Kidney capillary endothelial cell (primary cell): Measurements from ENCODE around the gene MAP2K5.

Experiments used
- DNase-seq: peaks from one replicate; pipeline ENCODE4 v3.0.0-alpha.2; 2018; ENCODE audit warnings: low spot score

The MAP2K5 gene

DNA sequence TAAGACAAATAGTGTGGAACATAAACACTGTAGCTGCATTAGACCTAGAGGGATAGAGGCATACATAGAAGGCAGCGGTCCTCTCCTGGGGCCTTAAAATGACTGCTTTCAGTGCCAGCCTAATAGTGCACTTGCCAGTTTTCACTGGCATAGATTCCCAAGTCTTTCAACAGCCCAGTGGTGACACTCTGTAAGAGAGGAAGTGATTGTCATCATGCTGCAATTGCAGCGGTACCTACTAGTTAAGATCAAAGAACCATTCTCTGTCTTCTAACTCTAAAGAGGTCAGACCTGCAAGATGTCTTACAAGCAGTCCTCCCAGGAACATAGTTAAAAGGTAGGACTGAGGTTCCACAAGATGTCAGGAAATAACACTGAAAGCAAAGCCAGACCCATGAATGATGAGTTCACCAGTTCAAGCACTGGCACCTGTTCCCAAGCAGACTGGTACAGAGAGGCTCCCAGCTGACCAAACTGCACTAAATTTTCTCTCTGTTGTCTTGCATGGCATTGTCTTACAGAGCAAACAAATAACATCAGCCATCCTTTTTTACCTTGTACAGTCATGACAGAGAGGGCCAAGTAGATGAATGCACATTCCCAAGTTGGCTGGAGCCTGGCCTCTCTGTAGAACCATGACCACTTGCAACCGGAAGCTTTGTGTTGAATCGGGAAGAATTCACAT lies 182.3 kb downstream of the MAP2K5 start:
- no peak for DNase-seq

- no peak for DNase-seq
Observed at GRCh38 chr15:67730135-67730534, 187.6 kb downstream of the MAP2K5 start.

DNA sequence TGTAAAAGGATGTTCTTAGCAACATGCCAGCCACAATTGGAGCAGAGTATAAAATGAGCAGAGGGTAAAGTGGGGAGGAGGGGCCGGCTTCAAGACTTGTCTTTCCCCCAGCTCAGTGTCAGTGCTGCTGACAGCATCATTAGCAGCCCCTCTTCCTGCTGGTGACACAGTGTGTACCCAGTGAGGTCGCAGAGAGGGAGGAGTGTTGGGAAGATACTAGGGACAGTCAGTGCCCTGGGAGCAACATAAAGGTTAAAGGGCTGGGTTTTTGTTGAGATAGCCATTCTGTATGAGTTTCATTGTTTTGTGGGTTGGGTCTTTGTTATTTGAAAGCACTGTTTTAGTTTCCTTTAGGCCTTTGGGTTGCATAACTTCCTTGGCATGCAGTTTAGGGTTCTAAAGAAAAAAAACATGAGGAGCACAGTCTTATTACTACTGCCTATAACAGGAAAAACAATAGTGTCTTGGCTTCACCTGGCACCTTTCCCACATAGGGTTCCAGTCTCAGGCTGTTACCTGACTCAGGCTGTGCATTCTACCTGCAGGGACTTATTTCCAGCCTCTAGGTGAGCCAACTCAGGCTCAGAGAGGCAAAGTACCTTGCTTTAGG lies 188.7 kb downstream of the MAP2K5 start:
- DNase-seq, result no peak

- DNase-seq, result no peak
Observed at GRCh38 chr15:67732164-67732563, 189.7 kb downstream of the MAP2K5 start.

GRCh38 chr15:67732671-67733374 lies 190.3 kb downstream of the MAP2K5 start:
- DNase-seq, result no peak

DNA sequence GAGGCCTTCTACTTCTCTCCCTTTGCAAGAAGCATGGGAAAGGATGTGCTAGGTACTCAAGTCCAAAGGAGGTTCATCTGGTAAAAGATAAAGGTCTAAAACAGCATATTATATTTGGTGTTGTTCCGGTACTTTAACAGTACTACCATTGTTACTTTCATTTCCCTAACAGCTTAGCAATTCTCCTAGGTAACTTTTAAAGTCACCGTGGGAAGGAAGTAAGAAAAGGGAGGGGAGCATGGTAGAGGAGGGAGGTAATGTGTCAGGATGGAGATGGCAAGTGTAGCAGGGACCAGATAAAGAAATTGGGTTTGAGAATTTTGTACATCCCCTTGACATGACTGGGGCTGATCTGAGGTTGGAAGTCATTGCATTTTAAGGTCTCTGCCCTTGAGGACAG lies 193.4 kb downstream of the MAP2K5 start:
- DNase-seq, result no peak

- DNase-seq, result no peak
Observed at GRCh38 chr15:67736810-67737209, 194.3 kb downstream of the MAP2K5 start.

DNA sequence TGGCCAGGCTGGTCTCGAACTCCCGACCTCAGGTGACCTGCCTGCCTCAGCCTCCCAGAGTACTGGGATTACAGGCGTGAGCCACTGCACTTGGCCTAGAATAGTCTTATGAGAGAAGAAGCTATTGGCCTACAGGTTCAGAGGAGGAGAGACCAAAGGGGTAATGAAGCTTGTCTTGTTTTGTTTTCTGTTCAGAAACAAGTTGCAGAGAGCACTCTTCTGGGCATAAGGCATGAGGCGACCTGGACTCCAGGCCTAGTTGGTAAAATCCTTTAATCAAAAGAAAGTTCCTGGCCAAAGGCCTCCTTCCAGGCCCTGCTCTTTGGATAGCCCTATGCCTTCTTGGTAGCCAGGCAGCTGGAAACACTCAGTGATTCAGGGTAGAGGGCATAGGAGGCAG lies 195.6 kb downstream of the MAP2K5 start:
- no peak for DNase-seq

GRCh38 chr15:67740405-67740804 lies 197.9 kb downstream of the MAP2K5 start:
- no peak for DNase-seq

- DNase-seq, result no peak
Observed at GRCh38 chr15:67741308-67741707, 198.8 kb downstream of the MAP2K5 start.

DNA sequence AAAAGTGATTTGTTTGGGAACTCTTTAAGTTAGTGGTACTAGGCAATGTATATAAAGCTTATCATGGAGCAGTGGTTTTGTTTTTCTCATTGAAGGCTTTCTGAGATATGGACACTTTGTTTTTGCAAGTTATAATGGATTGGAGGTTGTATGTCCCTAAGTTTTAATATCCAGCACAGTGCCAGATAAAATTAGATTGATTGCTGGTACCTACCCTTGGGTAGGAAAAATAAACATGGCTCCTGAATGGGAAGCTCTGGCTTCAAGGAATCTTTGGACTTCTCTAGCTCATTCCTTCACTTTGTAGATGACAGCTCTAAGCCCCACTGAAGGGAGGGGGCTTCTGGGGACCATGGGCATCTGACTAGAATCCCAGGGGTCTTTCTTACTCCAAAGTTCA lies 201.1 kb downstream of the MAP2K5 start:
- DNase-seq, result no peak

- no peak for DNase-seq
Observed at GRCh38 chr15:67744331-67745072, 202.0 kb downstream of the MAP2K5 start.

- DNase-seq, result no peak
Observed at GRCh38 chr15:67745073-67746006, 202.8 kb downstream of the MAP2K5 start.

GRCh38 chr15:67746022-67746421 lies 203.5 kb downstream of the MAP2K5 start:
- DNase-seq, result no peak

- no peak for DNase-seq
Observed at GRCh38 chr15:67746450-67746849, 203.9 kb downstream of the MAP2K5 start.

- no peak for DNase-seq
Observed at GRCh38 chr15:67747921-67748320, 205.4 kb downstream of the MAP2K5 start.

DNA sequence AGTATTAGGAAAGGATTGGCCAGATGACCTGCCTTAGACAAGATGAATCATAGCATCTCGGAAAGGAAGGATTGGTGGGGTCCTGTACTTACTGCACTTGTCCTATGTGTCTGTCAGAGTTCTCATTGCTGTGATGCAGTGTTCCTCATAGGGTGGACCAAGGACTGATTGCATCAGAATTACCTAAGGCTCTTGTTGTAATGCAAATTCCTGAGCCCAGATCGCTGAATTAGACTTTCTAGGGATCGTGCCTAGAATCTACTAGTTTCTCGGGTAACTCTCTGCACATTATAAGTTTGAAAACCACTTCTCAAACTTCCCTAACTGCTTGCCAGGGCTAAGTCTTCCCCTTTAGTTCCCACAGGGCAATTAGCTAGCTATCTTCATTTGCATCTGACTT lies 207.9 kb downstream of the MAP2K5 start:
- DNase-seq, result no peak

GRCh38 chr15:67753891-67754290 lies 211.4 kb downstream of the MAP2K5 start:
- DNase-seq, result no peak

GRCh38 chr15:67755264-67755663 lies 212.8 kb downstream of the MAP2K5 start:
- DNase-seq, result no peak

- no peak for DNase-seq
Observed at GRCh38 chr15:67755936-67756335, 213.4 kb downstream of the MAP2K5 start.

DNA sequence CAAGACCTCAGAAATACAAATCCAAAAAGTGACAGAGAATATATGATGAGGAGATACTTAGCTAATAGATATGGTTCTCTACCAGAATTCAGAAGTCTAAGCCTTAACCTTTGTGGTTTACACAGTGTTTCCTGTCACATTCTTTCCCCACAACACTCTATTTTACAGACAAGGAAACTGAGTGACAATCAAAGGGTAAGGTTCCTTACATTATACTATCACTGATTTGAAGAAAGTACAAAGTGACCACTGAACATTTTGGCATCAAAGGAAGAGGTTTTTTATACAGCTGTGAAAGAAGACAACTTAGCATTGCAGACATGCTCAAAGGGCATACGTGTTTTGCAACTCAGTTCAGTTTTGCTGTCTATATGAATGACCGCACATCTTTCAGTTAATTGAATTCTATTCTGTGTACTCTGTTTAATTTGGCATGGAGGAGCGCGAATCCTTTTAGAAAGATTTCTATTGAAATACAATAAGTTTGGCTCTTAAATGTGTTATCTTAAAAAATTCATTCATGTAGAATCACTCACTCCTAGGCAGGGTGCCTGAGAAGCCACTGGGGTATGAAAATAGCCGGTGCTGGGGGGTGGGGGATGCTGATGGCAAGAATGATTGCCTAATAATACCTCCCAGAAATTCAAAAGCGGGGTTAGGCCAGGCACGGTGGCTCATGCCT lies 216.3 kb downstream of the MAP2K5 start:
- no peak for DNase-seq
